ENCODE measurements around the gene PAPPA.

DNA sequence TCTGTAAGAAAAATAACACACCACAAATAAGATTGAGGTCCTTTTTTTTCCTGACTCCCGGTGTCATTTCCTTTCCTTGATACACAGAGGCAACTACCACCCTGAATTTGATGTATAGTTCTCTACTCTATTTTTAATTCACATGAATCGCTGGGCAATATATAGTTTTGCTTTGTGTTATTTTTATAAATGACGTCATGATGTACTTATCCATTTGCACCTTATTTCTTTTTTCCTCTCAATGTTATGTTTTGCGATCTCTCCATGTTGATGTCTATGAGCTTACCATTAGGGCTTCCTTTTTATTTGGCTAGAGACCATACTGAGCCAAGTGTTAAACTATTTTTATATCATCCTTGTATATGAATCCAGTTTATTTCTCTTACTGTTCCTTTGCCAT is 175.9 kb downstream of the PAPPA start:
- TF ChIP-seq, protein P1, sequence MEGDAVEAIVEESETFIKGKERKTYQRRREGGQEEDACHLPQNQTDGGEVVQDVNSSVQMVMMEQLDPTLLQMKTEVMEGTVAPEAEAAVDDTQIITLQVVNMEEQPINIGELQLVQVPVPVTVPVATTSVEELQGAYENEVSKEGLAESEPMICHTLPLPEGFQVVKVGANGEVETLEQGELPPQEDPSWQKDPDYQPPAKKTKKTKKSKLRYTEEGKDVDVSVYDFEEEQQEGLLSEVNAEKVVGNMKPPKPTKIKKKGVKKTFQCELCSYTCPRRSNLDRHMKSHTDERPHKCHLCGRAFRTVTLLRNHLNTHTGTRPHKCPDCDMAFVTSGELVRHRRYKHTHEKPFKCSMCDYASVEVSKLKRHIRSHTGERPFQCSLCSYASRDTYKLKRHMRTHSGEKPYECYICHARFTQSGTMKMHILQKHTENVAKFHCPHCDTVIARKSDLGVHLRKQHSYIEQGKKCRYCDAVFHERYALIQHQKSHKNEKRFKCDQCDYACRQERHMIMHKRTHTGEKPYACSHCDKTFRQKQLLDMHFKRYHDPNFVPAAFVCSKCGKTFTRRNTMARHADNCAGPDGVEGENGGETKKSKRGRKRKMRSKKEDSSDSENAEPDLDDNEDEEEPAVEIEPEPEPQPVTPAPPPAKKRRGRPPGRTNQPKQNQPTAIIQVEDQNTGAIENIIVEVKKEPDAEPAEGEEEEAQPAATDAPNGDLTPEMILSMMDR (IDR thresholded peaks at IDR 0.05) = no peak
- no peak for TF ChIP-seq POLR2AphosphoS5 (IDR thresholded peaks at IDR 0.05)

Measured in suprapubic skin (tissue), 3 donors.